Nephron (organoid): Measurements from ENCODE around the gene FMNL2.

ENCODE experiments used
- H3K27ac Mint-ChIP-seq, 3 experiments: 2 replicates each; pipeline ENCODE4 v1.8.0; 2020; ENCODE audit warnings: mixed read lengths in 3 of 3, mild to moderate bottlenecking in 2 of 3, moderate library complexity in 1 of 3
- H3K27me3 Mint-ChIP-seq: 2 replicates; pipeline ENCODE4 v1.8.0; 2021; ENCODE audit warnings: low read depth, mild to moderate bottlenecking, moderate library complexity, mixed read lengths
- H3K36me3 Mint-ChIP-seq: 2 replicates; pipeline ENCODE4 v1.8.0; 2020; ENCODE audit warnings: low read depth, mixed read lengths
- H3K4me1 Mint-ChIP-seq: 2 replicates; pipeline ENCODE4 v1.8.0; 2020; ENCODE audit warnings: mixed read lengths
- H3K4me3 Mint-ChIP-seq, 3 experiments: 2 replicates each; pipeline ENCODE4 v1.8.0; 2020; ENCODE audit warnings: mild to moderate bottlenecking in 3 of 3, mixed read lengths in 3 of 3, moderate library complexity in 2 of 3
- H3K9me3 Mint-ChIP-seq: 2 replicates; pipeline ENCODE4 v1.8.0; 2020; ENCODE audit warnings: mixed read lengths
- TF ChIP-seq, protein P1 (sequence below), 3 experiments: fragments of 200-600 bp; sonication (generic); IDR thresholded peaks; one replicate each; pipeline ENCODE4 v1.5.0; 2021; ENCODE audit warnings: antibody characterized with exemption in 3 of 3; ENCODE audit not compliant: unreplicated experiment in 3 of 3

FMNL2 gene

GRCh38 chr2:152395572-152395971 lies 60.6 kb downstream of the FMNL2 start:
- Mint-ChIP-seq H3K27ac (peak overlapping the region in 2 of 3 experiments; percentile 26 to 31), H3K27me3 (peaks cover 3% of the 10 kb centered on the region), H3K4me1 (peaks cover 42% of the 10 kb centered on the region), H3K36me3 (no peaks in the 10 kb centered on the region), H3K9me3 (no peaks in the 10 kb centered on the region), H3K4me3 (no peak overlapping the region)
- TF ChIP-seq, protein P1, sequence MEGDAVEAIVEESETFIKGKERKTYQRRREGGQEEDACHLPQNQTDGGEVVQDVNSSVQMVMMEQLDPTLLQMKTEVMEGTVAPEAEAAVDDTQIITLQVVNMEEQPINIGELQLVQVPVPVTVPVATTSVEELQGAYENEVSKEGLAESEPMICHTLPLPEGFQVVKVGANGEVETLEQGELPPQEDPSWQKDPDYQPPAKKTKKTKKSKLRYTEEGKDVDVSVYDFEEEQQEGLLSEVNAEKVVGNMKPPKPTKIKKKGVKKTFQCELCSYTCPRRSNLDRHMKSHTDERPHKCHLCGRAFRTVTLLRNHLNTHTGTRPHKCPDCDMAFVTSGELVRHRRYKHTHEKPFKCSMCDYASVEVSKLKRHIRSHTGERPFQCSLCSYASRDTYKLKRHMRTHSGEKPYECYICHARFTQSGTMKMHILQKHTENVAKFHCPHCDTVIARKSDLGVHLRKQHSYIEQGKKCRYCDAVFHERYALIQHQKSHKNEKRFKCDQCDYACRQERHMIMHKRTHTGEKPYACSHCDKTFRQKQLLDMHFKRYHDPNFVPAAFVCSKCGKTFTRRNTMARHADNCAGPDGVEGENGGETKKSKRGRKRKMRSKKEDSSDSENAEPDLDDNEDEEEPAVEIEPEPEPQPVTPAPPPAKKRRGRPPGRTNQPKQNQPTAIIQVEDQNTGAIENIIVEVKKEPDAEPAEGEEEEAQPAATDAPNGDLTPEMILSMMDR (IDR thresholded peaks at IDR 0.05; ENCODE audit: unreplicated experiment in 3 of 3): no peak

GRCh38 chr2:152396051-152396511 lies 61.1 kb downstream of the FMNL2 start:
- H3K4me1 Mint-ChIP-seq: peaks cover 46% of the 10 kb centered on the region

DNA sequence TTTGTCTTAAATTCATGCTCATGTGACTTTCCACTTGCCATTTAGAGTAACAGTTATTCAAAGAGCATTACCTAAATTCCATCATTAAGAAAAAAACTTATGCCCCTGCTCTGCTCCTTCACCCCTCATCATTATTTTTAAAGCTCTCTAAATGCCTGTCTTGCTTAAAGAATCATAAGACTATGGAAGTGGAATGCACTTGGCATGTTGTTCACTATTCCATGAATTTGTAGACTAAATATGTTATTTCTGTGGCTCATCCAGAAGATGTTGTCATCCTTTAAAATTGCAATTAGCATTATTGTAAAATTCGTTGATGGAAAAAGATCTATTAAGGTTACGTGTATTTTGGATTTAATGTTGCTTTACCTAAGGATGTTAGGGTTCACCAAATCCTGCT lies 61.8 kb downstream of the FMNL2 start:
- Mint-ChIP-seq H3K27me3 (peaks cover 3% of the 10 kb centered on the region), H3K36me3 (no peaks in the 10 kb centered on the region), H3K27ac (peak overlapping the region; percentile 2 to 31 (median 26)), H3K9me3 (no peaks in the 10 kb centered on the region), H3K4me3 (no peak overlapping the region), H3K4me1 (peaks cover 52% of the 10 kb centered on the region)
- TF ChIP-seq, protein P1 (IDR thresholded peaks at IDR 0.05; ENCODE audit: unreplicated experiment in 3 of 3): no peak

More at GRCh38 chr2:152396051-152396511, 61.1 kb downstream of the FMNL2 start:
- Mint-ChIP-seq H3K4me3 (peak overlapping the region in 1 of 3 experiments; percentile 34), H3K27ac (peak overlapping the region; percentile 2 to 31 (median 26)), H3K36me3 (no peaks in the 10 kb centered on the region), H3K27me3 (peaks cover 3% of the 10 kb centered on the region), H3K9me3 (no peaks in the 10 kb centered on the region)
- TF ChIP-seq, protein P1 (IDR thresholded peaks at IDR 0.05; ENCODE audit: unreplicated experiment in 3 of 3): no peak

DNA sequence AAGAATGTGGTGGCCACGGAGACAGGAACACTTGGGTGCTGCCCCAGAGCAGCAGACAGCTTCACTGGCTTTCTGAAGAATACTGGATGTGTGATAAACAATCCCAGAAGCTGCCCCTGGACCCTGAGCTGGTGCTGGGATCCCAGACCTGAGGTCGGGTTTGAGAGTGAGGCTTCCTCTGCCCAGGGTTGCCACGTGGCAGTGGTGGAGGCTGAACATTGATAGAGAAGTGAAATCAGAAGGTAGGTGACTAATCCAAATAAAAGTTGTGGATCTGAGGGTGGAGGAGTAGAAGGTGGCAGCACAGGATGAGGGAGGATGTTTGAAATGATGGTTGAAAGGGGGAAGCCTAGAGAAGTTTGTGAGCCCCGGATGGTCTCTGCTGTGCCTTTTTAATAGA lies 64.0 kb downstream of the FMNL2 start:
- H3K9me3 Mint-ChIP-seq: no peaks in the 10 kb centered on the region
- H3K4me3 Mint-ChIP-seq: no peak overlapping the region
- H3K27ac Mint-ChIP-seq: peak overlapping the region in 1 of 3 experiments; percentile 6
- peaks cover 62% of the 10 kb centered on the region for H3K4me1 Mint-ChIP-seq
- H3K27me3 Mint-ChIP-seq: peaks cover 3% of the 10 kb centered on the region
- H3K36me3 Mint-ChIP-seq: no peaks in the 10 kb centered on the region
- TF ChIP-seq, protein P1 (IDR thresholded peaks at IDR 0.05; ENCODE audit: unreplicated experiment in 3 of 3): no peak

DNA sequence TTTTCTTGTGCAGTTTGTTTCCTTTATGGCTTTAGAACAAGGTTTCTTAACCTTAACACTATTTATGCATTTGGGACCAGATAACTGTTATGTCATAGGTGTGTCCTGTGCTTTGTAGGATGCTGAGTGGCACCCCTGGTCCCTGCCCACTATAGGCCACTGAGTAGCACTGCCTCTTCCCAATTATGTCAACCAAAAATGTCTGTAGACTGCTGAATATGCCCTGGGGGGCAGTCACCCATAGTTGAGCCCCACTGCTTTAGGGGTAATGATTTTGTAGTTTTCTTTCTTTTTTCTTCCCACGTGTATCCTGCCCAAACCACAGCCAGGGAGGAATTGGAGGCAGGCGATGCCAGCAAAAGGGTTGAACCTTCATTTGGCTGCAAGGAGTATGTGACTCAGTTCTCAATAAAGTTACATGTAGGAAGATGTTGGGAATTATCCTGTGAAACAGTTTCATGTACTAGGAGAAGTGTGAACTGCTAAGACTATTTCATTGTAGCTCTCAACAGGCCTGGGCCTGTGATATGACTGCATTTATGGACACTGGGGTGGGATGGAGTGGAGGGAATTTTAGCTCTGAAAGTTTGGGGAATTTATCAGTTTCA lies 65.7 kb downstream of the FMNL2 start:
- H3K4me1 Mint-ChIP-seq: peaks cover 66% of the 10 kb centered on the region
- TF ChIP-seq, protein P1 (IDR thresholded peaks at IDR 0.05; ENCODE audit: unreplicated experiment in 3 of 3): no peak
- no peak overlapping the region for H3K27ac Mint-ChIP-seq
- H3K4me3 Mint-ChIP-seq: no peak overlapping the region
- H3K27me3 Mint-ChIP-seq: peaks cover 3% of the 10 kb centered on the region
- H3K36me3 Mint-ChIP-seq: no peaks in the 10 kb centered on the region
- no peaks in the 10 kb centered on the region for H3K9me3 Mint-ChIP-seq
